Measurements from ENCODE around the gene AHDC1.

Gene AHDC1

DNA sequence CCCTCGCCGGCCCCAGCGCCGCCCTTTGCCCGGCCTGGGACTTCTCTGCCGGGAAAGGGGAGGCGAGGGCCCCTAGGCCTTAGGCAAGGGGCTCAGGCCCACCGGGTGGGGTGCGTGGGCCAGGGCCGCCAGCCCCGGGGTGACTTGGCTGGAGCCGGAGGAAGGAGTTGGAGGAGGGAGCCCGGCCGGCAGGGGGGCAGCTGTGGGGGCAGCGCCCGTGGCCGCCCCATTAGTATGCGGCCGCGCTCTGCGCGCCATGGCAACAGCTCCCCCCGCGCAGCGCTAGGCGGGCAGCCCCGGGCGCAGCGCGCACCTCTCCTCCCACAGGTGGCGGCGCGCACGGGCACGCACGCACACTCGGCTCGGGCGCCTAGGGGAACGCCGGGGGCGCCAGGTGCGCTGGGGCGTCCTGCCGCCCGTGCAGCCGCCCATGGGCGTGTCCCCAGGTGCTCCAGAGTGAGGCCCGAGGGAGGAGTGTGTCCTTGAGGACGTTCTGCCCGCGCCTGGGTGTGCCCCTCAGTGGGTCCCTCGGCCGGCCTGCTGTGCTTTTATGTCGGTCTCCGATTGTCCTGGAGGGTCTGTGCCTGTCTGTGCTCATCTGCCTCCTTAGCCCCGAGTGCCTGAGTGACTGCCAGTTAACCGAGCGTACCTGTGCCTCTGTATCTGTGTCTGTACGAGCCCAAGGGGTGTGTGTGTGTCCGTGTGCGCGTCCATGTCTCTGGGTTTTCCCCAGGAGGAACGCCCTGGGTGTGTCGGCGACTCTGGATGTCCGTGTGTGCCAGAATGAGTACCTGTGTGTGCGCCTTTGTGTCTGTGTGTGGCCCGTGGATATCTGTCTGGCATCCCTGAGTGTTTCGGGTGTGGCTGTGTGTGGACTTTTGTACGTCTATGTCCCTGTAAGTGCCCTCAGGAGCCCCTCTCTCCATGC lies 75.8 kb downstream of the AHDC1 start:
- peak; percentile 96 for DNase-seq

DNA sequence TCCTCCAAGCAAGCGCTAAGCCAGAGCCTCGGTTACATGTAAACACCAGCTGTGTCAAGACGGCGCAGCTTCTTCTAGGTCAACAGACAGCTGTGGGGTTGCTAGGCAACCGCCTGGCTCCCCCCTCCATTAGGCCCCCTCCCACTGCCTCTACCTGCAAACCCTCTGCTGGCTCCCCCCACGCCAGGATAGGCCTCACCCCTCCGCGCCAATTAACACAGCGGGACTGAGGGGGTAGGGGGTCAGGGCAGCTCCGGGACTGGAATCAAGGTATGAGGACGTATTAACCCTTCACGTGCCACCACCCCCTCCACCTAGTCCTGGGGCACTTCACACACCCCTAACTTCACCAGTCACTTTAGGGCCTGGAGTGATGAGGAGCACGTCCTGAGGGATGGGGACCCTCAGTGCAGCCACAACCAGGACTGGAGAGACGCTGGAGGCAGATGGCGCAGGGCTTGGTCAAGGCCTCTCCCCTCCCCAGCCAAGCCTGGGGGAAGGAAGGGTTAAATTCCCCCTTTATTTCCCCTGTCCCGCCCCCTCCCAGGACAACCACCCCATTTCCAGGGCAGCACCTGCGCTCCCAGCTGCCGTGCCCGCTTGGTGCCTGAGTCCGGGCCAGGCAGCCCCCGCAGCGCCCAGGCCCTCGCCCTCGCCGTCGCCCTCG lies 76.6 kb downstream of the AHDC1 start:
- DNase-seq, result peak; percentile 99

DNA sequence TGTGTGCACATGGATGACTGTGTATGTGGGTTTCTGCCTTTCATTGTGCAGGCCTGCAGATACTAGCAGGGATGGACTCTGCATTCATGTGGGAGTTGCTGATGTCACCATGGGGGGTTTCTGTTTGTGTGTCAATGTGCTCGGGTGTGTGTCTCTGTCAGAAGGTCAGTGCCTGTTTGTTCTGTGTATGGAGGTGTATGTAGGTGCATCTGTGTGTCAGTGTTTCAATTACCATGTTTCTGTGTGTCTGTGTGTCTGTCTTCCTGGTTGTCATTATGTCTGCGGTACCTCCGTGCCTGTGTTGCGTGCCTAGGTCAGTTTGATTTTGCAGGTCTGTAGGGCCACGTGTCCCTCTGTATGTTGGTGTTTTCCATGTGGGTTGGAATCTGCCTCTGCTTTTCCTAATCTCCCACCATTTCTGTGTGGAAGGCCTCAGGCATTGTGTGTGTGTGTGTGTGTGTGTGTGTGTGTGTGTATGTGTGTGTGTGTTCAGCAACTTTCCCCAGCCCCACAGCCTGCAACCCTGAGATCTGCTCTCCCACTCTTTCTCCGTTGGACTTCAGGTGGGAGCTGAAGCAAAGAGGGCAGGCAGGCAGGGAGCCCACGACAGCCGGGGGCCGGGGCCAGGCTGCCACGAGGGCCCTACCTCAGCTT lies 77.2 kb downstream of the AHDC1 start:
- DNase-seq, result no peak

DNA sequence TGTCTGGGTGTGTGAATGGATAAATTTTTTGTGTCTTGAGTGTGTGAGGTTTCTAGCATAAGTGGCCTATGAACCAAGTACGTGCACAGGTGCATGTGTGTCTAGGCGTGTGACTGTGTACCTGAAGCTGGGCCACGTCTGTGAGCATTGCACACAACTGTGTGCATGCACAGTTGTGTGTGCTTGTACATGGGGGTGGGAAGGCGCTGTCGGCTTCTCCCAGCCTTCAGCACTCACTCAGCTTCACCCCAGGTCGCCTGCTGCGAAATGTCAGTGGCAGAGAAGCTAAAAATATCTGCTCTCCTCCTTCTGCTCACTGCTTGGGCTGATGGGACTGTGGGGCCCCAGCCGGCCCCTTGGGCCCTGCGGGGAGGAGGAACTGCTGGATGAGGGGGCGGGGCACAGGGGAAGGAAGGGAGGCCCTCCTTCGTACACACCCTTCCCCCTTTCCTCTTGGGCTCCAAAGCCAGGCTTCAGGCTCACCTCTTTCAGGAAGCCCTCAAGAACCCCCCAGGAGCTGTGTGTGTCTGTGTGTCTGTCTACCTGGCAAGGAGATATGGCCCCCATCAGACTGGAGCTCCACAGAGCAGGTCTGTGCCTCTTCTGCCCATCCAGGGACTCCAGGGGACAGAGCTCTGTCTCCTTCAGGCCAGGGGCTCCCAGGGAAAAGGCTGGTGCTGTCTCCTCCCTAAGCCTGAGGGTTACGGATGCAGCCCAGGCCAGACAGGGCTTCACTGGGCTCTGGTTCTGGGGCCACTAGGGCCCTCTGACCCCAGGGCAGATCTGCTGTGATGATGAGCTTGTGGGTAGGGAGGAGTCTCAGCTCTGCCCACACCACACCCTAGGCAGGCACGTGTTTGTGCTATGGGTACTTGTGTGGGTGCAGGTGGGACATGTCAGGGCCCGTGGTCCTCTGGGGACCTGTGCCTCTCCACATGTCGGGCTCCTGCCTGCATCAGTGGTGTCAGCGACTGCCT lies 78.4 kb downstream of the AHDC1 start:
- DNase-seq, result peak; percentile 95

DNA sequence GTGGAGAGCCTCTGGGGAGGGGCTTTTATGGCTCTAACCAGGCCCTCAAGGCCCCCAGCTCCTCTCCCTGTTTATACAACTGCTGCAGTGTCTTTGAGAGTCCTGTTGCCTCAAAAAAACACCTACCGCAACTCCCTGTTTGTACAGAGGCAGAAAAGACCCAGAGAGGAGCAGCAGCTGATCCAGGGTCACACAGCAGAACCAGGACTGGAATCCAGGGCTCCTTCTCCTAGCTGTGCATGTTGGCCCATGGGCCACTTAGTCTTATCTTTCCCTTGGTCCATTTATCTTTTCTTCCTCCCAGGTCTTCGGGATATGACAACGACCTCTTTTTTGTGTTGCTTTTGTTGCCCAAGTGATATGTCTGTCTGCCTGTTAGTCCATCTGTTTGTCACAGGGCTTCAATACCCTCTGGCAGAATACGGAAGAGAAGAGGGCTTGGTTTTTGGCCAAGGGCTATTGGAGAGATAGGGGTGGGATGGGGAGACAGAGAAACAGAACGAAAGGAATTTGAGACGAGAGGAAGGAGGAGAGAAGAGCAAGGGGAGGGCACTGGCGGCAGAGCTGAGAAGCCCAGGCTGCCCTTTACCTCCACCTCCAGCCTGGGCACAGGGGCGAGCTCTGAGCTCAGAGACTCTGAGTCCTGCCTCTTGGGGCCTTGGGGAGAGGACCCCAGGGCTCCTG lies 80.5 kb downstream of the AHDC1 start:
- no peak for DNase-seq

DNA sequence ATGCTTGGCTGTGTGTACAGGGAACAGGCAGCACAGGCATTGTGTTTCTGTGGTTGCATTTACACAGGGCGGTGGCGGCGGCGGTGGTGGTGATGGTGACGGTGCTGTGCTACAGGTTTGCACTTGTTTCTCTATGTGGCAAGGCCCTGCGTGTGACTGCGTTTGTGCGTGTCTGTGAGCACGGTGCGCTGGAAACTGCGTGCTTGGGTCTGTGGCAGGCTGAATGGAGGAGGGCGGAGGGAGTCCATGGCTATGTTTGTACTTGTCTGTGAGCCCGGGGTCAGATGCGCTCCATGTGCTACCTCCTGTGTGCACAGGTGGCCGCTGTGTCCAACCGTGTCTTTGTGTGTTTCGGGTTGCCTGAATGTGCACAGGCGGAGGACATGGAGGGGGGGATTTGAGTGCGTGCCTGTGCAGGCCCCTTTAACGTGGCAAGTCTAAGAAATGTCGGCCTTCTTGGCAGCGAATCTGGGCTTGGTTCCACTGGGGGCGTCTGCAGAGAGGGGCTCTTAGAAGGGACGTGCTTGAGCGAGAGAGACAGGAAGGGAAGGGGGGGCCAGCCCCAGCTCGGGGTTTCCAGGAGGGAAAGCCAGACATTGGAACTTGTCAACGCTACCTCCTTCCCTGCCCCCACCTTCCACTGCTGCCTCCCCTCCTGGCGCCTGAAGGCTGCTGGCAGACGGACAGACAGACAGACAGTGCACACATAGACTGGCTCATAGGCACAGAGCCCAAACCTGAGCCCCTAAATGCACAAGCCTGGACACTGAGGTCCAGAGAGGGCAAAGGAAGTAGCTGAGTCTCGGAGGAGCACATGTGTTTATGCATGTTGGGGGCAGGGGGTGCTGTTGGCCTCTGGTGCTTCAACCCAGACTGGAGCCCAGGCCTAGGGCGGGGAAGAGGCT lies 81.3 kb downstream of the AHDC1 start:
- peak; percentile 88 for DNase-seq

DNA sequence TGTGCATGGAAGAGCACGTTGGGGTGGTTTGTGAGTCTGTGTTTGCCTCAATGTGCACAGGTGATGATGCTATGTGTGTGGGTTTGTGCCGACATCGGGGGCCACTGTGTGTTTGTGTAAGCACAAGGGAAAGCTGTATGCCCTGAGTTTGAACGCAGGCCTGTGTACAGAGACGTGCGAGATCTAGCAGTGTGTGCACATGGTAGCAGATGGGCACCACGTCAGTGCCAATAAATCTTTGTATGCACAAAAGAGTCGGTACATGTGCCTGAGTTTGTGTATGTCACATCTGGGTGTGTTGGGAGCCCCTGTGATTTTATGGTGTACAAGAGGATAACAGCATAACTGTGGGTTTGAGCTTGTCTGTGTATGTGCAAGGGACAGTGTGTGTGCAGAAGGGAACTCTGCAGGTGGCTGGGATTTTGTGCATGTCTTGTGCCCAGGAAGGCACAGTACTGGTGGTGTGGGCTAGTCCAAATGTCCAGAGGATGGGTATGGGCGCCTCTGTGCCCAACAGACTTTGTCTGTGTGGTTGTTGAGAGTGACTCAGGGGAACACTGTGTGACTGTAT lies 82.0 kb downstream of the AHDC1 start:
- peak; percentile 44 for DNase-seq

DNA sequence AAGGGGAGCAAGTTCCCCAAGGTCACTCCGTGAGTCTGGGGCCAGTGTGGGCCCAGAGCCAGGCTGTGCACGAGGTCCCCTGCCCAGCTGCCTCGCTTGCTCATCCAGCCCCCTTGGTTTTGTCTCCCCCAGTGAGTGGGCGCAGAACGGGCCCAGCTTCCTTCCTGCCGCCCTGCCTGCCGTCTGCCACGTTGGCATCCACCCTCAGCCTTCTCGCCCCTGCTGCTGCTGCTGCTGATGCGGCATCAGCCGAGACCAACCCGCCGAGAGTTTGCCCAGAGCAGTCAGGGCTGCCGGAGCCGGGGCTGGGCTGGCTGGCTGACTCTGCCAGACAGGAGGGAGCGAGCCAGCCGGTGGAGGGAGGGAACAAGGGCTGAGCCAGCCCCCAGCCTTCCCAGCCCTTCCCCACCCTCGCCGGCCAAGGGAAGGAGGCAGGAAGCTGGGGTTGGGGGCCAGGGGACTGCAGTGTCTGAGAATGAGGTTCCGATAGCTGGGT lies 82.6 kb downstream of the AHDC1 start:
- DNase-seq, result peak; percentile 39

DNA sequence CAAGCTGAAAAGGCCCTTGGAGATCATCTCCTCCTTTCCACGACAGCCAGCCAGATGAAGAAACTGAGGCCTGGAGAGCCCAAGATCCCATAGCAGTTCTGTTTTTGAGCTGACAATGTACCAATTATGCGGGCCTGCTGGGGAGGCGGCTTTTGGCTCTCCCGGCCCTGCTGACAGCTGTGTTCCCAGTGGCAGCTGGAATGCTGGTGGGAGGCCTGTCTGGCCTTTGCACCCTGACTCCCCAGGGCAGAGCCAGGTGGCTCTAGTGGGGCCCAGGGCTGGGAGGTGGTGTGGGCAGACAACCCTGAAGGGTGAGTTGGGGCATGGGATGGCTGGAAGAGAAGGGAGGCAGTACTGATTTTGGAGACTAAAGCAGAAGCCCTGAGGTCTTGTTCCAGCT lies 83.3 kb downstream of the AHDC1 start:
- no peak for DNase-seq

DNA sequence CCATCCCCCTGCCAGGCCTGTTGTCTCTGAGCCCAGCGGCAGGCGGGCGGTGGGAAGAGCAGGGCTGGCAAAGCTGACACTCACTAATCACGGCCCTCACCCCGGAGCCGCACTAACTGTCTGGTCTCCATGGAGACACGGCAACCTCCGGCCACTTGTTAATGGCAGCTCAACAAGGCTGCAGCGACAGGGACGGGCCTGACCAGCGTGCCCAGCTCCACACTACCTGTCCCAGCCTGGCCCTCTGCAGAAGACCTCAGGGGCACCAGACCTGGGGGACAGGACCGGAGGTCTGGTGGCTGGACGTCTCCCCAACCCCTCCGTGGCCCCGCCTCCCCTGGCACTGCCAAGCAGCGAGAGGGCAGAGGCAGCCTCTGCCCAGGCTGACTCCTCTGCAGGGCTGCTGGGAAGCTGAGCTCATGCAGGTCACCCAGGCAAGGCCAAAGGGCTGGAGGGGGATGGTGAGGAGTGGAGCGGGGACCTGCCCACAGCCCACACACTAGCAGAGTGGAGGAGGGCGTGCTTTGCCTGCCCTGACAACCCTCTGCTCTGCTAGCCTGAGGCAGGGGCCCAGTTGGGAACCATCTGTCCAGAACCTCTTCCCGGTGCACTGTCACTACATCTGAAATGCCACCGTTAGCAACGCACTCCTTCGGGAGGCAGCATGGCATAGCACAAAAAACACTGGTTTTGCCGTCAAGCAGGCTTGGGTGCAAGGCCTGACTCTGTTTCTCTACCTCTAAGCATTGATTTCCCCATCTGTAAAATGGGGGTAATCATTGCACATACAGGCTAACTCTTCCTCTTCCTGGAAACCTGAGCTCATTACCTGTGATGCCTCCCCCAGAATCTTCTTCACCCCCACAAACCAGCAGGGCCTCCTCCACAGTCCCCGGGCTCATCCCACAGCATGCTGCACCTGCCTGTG lies 84.3 kb downstream of the AHDC1 start:
- DNase-seq, result no peak

DNA sequence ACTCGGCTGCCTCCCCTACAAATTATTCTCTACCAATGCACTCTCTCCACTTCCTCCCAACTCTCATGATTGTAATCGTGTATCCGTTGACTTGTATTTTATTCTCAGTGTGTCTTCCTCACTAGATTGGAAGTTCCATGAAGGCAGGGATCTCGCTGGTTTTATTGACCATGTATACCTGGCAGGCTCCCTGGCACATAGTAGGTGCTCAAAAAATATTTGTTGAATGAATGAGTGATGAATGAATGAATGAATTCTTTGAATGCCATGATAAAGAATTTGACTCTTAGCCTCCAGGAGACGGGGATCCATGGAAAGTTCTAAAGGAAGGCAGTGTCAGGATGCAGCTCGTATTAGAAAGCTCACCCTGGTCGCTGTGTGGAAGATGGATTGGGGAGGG lies 85.1 kb downstream of the AHDC1 start:
- DNase-seq, result no peak

DNA sequence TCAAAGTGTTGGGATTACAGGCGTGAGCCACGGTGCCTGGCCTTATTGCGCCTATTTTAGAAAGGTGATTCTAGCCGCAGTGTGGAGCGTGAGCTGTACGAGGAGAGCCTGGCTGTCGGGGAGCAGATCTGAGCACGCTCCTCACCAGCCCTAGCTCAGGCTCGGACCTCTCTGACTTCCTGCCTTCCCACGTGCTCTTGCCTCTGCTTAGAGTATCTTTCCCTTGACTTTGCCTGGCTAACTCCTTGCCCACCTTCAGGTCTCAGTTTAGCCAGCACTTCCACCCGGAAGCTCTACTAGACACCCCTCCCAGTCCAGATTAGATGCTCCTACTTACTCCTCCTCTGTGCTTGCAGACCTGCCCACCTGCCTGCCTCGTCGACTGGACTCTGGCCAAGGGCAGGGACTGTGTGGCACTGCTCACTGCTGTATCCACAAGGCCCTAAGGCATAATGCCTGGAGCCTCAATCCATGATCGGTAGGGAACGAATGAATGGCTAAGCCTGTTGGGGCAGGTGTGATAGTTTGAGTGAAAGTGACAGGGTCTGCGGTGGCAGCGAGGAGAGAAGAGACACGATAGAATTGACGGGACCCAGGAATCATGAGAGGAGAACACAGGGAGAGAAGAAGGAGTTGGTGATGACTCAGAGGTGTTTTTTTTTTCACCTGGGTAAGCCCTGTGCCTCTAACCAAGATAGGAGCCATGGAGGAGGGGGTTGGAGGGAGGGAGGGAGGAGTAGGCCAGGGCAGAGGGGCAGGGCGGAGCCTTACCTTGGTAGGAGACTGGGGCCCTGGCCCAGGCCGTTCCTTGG lies 85.8 kb downstream of the AHDC1 start:
- DNase-seq, result no peak

DNA sequence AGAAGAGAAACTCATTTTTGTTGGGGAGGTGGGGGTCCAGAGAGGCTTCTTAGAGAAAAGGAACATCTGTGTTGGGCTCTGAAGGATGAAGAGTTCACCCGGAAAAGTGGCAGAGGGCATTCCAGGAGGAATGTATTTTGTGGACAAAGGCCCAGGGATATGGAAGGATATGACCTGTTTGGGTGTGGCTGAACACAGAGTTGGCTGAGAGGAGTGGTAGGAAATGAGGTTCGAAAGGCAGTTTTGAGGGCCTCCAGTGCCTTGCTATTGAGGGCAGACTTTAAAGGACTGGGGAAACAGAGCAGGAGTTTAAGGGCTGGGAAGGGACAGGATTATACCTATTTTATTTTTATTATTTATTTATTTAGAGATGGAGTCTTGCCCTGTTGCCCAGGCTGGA lies 86.6 kb downstream of the AHDC1 start:
- no peak for DNase-seq

DNA sequence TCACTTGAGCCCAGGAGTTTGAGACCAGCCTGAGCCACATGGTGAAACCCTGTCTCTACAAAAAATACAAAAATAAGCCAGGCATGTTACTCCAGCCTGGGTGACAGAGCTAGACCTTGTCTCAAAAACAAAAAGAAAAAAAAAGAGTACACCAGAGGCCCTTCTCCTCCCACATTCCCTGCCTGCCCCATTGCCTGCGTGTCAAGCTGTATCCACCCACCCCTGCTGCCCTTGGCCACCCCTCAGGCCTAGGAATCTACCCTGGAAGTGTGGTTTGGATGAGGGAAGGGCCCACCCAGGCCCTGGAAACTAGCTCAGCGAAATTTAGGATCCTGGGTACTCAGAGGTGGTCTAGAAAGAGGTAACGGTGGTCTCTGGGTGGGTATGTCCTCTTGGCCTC lies 88.3 kb downstream of the AHDC1 start:
- no peak for DNase-seq

DNA sequence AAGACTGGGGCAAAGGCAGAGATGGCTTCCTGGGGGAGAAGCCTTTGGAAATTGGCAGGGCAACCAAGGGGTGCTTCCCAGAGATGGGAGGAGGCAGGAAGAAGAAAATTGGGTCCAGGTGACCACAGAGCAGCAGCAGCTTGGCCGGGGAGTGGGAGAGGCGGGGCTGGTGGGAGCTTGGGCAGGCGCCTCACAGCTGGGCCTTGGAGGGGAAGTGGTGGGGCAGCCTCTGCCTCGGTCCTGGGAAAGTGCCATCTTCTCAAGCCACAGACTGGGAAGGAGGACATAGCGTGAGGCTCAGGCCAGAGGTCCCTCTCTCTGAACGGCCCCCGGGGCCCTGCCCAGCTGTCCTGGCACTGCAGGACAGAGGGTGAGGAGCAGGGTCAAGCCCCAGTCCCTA lies 90.0 kb downstream of the AHDC1 start:
- no peak for DNase-seq

DNA sequence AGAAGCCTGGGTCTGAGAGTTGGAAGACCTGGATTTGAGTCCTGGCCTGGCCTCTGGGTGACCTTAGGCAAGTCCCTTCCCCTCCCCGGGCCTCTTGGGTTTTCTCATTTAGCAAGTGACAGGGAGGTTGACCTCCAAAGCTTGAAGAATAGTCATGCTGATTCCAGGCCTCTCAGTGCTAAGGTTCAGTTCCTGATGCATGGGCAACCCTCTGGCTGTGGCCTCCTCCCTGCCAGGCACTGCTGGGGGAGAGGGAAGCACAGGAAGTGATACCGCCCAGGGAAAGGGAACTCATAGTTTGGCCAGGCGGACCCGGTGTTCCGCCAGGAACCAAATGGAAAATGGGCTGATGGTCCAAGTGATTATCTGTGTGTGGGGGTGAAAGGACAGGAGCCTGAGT lies 90.4 kb downstream of the AHDC1 start:
- DNase-seq, result no peak

DNA sequence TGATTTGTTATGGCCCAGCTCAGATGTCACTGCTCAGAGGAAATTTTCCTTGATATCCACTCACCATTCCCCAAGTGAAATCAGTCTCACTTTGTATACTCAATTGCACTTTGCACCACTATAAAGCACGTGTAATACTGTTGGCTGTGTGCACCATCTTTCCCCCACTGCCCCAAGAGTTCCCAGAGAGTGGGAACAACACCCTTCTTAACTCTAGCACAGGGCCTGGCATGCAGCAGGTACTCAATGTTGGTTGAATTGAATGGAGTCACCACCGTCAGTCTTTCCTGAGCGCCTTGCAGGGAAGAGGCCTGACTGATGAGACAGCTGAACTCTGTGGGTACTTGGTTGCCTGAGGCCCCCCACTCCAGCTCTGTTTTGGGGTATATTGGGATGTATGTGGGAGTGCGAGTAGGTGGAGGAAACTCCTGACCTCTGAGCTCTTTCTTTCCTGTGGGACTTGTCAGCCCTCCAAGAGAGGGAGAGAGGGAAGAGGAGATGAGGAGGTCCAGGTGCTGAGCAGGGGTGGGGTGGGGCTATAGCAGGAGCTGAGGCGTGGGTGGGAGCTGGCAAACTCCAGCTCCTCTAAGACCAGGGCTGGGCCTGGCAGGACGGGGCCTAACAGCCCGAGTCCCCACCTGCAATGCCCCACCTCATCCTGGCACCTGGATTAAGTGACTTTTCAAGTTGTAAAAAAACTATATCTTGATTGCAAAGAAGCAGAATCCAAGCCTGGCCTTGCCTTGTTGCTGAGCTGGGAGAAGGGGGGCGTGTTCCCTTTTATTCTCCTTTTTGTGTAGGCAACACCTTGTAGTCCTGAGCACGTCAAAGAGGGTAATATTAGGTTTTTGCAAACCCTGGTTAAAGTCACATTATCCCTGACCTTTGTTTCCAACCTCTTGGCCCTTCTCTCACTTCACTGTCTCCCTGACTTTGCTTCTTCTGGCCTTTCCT lies 94.5 kb downstream of the AHDC1 start:
- no peak for DNase-seq
